ENCODE data around the gene MYBPH.

- TF ChIP-seq SMC3 (IDR thresholded peaks at IDR 0.05; ENCODE audit: borderline replicate concordance, low read length) (no peak), SUPT20H (IDR thresholded peaks at IDR 0.05; ENCODE audit: borderline replicate concordance, control insufficient read depth, low read depth, low read length) (no peak), USF1 (IDR thresholded peaks at IDR 0.05; ENCODE audit: borderline replicate concordance, extremely low read length, insufficient read depth, low read depth, low read length) (no peak), CTCF (IDR thresholded peaks at IDR 0.05 in 2 of 3, conservative IDR thresholded peaks at IDR 0.05 in 1 of 3; ENCODE audit: control insufficient read depth in 2 of 3, extremely low read depth in 1 of 3, insufficient read depth in 1 of 3, low read depth in 3 of 3, low read length in 3 of 3) (no peak), POLR2AphosphoS5 (IDR thresholded peaks at IDR 0.05; ENCODE audit: low read length) (no peak)
Measured at GRCh38 chr1:203211812-203212211, 36.2 kb upstream of the MYBPH start.
